HL-60/S4 treated with phorbol 12-myristate 13-acetate at 8.2 ng/mL for 4 days and 3 days (cell line): ENCODE results near the gene CROT.
"Not testable (repeated sequence)": the region's sequence is repeated elsewhere in the genome, so short reads cannot be mapped to it uniquely, and the experiment has no call there.

Experiments
- in situ Hi-C: fragments of 300-500 bp; cut with MboI; formaldehyde crosslinking; loops from 2 replicates; pipeline ENCODE4 v1.15.0; 2022; ENCODE audit warnings: low sequenced_read_pairs

Gene CROT, protein sequence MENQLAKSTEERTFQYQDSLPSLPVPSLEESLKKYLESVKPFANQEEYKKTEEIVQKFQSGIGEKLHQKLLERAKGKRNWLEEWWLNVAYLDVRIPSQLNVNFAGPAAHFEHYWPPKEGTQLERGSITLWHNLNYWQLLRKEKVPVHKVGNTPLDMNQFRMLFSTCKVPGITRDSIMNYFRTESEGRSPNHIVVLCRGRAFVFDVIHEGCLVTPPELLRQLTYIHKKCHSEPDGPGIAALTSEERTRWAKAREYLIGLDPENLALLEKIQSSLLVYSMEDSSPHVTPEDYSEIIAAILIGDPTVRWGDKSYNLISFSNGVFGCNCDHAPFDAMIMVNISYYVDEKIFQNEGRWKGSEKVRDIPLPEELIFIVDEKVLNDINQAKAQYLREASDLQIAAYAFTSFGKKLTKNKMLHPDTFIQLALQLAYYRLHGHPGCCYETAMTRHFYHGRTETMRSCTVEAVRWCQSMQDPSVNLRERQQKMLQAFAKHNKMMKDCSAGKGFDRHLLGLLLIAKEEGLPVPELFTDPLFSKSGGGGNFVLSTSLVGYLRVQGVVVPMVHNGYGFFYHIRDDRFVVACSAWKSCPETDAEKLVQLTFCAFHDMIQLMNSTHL

DNA sequence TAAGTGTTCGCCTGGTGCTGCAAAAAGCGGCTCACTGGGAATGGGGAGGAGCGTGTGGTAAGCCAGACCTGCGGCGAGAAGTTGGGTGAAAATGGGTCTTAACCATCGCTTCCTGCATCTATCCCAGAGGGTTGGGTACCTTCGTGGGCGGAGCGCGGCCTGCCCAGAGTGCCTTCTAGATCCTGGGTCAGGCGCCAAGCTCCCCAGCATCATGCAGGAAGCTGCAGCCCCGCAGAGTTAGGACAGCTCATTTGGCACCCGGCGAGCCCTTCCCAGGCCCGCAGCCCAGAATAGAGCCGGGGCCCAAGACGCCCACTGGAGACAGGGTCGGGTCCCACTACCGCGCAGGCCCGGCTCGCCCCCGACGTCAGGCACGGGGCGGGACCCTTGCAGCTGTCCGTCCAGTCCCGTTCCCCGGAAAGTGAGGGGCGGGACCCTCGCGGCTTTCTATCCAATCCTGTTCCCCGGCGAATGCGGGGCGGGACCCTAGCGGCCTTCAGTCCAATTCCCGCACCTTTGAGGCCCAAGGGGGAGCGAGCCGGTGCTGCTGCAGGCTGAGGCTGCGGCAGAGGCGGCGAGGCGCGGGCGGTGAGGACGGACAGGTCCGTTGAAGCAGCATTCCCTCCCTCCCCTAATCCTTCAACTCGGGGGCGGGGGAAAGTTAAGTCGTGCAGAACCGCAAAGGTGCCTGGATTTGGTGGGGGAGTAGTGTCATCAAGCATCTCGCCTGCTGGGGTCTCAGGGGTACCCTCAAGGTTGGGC lies at the start of gene CROT:
Gene CROT, plus strand, starts transcription at position 499 of the 762 bp plus-strand sequence. CDS start 3,405 bp downstream, outside the sequence.
- in situ Hi-C loops: no loop called here

DNA sequence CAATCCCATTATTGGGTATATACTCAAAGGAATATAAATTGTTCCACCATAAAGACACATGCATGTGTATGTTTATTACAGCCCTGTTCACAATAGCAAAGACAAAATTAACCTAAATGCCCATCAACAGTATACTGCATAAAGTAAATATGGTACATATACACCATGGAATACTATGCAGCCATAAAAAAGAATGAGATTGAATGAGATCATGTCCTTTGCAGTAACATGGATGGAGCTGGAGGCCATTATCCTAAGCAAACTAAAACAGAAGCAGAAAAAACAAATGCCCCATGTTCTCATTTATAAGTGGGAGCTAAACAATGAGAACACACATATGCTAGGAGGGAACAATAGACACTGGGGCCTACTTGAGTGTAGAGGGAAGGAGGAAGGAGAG lies 44.7 kb upstream of the CROT start:
- in situ Hi-C loops: no loop called here

DNA sequence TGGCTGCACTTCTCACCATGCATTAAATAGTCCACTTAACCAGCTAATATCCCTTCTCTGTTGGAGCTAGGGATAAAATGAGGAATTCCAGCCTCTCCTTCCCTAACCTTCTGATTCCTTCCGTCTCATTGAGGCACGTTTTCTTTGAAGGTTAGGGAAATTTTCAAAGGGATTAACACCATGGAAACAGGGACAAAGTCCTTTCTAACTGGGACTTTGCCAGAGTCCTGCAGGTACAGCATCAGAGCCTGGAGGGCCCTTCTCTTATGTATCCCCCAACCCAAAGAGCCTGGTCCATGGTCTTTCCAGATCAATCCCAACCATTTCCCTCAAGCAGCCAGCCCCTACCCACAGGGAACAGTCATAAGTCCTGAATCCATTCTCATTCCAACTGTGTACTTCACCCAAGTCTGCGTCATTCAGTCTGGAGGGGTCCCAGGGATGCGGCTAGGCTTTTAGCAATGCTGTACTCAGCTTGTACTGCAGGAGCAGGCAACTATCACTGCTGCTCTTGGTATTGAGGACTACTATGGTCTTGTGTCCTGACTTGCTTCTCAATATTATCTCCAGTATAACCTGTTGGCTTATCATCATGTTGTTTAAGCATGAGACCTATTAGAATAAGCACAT lies 34.6 kb upstream of the CROT start:
- in situ Hi-C loops: no loop called here

DNA sequence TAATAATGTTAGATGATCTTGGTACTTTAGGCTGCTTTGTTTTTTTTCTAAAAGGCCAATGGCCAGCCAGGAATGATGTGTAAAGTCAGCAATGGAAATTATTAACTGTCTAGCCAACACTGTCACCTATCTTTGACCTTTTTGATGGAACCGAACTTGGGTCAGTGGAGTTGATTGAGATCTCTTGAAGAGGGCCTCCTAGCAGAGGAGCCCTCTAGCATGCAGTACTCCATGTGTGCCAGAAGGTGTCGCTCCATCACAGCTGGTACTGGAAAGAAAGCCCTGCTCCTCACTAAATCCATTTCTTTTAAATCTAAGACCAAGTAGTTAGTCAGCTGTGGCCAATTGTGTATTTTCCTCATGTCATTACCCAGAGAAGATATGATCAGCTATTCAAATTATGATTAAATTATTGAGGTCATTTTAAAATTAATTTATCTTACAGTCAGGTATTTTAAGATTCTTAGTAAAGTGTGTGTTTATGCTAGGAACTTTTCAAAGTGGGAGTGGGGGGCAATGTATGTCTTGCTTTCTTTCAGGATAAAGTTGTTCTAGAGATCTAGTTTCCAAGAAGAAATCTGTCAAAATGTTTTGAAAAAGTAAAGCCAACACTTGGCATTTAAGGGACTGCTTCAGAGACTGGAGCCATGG lies 33.1 kb upstream of the CROT start:
- in situ Hi-C loops: no loop called here

DNA sequence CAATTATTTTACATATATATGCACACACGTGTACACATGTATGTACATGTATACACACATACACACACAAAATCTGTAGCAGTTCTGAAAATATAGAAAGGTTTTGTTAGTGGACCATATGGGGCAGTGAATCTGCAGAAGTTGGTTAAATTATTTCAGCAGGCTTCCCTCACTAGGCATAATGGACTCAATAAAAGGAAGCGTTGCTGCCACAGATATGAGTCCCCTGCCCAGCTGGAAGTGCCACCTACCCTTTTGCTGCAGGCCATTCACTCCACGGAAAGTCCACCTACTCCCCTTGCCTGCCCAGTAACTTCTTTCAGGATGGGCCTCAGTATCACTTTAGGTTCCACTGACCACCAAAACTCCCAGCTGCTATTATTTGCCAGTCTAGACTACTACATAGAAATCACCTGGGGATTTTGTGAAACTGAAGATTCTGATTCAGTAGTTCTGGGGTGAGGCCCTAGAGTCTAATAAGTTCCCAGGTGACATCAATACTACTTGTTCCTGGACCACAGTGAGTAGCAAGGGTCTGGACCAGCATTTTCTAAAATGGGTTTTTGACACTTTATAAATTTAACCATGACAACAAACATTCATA lies 29.3 kb upstream of the CROT start:
- in situ Hi-C loops: no loop called here

DNA sequence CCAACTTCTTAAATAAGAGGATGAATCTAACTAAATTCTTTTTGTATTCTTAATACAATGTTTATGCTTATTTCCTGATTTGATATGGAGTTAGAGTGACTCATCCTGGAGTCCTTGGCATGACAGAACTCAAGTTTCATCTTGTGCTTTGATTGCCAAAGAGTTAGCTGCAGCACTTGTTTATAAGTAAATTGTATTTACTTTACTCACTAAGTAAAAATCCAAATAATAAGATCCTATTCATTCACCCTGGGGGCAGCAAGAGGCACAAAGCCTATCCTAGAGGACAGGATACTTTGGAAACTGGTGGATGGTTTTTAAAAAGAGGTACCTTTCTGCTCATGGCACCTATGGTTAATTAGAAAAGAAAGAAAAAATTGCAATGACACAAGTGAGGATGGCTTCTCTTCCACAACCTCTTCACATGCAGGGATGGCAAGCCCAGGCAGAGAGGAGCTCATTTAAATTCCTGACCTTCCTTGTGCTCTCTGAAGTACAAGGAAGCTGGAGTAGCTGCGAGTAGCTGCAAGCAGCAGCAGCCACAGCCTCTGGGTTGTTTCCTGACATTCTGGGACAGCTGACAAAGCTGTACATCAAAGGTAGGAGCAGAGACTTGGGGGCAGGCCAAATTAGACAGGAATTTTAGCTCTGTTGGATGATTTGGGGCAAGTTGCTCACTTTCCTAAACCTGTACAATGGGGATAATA lies 28.5 kb upstream of the CROT start:
- in situ Hi-C loops: no loop called here

DNA sequence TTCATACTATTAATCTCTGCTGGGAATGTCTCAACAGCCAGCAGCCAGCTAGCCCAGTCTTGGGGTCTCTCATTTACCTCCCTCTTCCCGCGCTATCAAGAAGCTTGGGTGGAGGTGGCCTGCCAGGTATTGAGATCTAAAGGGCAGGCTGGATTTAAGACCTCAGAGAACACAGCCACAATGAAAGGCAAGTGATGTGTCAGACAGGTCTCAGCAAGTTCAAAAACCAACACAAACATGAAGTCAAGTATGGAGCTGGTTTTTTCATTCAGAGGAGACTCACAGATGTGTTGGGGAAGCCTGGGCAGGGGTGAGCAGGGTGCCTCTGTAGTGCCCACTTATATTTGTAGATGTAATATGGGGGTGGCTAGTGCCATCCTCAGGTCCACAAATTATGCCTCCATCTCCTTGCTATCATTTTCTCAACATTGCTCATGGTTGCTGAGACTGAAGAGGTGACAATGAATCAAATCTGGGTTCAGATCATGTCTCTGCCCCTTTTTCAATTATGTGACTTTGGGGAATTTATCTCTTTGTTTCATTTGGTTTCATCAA lies 27.7 kb upstream of the CROT start:
- in situ Hi-C loops: no loop called here

DNA sequence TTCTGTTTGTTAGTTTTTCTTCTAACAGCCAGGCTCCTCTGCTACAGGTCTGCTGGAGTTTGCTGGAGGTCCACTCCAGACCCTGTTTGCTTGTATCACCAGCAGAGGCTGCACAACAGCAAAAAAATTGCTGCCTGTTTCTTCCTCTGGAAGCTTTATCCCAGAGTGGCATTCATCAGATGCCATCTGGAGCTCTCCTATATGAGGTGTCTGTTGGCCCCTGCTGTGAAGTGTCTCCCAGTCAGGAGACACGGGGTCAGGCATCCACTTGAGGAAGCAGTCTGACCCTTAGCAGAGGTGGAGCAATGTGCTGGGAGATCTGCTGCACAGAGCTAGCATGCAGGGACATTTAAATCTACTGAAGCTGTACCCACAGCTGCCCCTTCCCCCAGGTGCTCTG lies 26.7 kb upstream of the CROT start:
- in situ Hi-C loops: no loop called here

DNA sequence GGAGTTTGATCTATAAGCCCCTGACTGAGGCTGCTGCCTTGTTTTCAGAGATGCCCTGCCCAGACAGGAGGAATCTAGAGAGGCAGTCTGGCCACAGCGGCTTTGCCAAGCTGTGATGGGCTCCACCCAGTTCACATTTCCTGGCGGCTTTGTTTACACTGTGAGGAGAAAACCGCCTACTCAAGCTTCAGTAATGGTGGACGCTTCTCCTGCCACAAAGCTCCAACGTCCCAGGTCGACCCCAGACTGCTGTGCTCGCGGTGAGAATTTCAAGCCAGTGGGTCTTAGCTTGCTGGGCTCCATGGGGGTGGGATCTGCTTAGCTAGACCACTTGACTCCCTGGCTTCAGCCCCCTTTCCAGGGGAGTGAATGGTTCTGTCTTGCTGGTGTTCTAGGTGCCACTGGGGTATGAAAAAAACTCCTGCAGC lies 26.3 kb upstream of the CROT start:
- in situ Hi-C loops: not testable (repeated sequence)

DNA sequence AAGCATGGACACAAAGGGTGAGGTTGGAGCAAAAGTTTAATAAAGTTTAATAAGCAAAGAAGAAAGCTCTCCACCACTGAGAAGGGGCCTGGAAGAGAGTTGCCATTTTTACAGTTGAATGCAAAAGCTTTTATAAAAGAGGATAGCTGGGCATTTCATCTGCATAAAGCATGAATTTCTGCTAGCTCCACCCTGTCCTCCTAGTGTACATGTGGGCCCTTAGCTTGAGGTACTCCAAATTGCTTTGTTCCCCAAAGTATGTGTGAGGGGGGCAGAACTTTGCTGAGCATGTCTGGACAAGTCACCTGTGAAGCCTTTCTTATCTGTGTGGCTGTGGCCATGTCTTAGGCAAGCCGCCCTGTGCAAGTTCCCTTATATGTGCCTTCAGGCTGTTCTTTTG lies 22.6 kb upstream of the CROT start:
- in situ Hi-C loops: no loop called here

DNA sequence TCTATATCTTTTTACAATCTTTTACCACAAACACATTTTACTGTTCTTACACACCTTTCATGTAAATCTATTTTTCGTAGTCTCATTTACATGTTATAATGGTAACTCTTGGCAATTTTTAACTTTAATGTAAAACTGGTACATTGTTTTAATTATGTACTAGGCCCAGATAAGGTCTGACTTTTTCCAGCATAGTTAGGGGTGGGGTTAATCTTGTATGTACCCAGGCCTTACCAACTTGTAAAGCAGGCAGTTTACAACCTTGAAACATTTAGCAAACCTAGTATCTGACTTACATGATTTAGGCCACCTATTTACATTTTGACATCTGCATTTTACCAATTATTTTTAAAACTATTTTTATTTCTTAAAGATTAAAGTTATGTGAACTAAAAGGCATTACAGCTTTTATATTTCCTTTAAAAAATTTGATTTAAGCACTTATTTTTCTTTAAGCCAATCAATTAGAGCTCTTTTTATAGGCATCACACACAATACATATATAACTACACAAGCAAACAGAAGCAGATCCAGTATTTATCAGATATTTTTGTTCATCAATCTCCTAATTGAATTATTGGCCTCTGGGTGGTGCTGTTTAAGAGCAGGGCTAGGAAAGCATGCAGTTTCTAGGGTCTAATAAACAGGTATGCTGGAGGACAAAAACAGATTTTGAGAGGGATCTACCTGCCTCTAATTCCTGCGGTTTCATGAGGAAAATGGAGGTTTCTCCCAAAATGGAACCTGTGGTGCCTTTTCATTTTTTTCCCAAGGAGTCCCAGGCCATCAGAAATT lies 19.7 kb upstream of the CROT start:
- in situ Hi-C loops: no loop called here

DNA sequence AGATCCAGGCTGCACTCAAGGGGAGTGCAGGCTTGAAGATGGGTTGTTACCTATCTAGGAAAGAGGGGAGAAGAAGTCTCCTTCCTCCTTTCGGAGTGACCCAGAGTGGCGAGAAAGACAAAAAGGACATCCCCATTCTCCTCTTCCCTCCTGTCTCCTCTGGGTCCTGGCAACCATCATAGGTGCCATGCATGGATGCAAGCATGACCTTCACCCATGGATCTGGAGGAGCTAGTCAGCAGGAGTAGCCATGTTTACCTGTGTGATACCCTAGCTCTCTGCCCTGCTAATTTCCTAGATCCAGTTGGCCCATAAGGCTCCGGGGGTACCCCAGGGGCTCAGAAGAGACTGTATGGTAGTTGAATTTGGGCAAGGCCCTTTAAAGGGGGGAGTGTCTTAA lies 17.2 kb upstream of the CROT start:
- in situ Hi-C loops: no loop called here

DNA sequence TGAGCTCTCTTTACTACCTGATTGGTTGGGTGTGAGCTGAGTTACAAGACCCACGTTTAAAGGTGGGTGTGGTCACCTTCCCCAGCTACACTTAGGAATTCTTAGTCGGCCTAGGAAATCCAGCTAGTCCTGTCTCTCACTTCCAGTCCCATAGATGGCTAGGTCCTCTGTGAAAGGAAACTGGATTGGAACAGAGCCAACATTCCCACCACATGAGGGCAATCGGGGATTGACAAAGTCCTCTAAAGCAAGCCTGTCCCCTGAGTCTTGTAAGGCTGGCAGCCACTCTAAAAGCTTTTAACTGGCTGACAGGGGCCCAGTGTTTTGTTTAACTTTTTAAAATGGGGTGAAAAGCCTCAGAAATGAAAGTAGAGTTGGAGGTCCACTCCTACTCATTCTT lies 15.1 kb upstream of the CROT start:
- in situ Hi-C loops: no loop called here

DNA sequence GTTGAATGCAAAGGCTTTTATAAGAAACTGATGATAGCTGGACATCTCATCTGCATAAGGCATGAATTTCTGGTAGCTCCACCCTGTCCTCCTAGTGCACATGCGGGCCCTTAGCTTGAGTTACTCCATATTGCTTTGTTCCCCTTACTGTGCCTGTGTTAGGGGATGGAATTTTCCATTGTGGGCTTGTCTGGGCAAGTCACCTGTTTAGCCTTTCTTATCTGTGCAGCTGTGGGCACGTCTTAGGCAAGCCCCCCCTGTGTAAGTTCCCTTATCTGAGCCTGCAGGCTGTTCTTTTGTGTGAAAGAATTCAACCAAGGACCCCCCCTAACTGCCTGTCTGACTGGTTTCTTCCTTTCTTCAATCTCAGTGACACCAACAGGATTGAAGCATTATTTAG lies 14.5 kb upstream of the CROT start:
- in situ Hi-C loops: no loop called here

DNA sequence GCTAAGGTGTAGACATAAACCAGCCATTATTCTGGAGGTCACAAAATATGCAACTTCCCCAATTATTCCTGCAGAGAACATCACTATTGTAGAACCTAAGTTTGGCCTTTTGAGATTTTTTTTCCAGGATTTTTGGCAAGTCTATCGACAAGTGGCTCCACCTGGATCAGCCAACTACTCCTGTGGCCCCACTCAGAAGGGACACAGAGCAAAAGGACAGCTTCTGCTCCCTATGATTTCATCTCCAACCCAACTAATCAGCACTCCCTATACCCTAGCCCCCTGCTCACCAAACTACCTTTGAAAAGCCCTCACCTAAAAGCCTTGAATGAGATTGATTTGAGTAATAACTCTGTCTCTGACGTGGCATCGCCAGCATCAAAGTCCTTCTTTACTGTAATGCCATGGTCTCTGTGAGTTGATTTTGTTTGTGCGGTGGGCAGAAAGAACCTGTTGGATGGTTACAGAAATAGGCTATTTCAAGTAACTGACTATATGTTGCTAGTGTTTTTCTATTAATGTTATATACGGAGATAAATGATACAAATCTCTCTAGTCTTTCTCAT lies 13.7 kb upstream of the CROT start:
- in situ Hi-C loops: no loop called here

DNA sequence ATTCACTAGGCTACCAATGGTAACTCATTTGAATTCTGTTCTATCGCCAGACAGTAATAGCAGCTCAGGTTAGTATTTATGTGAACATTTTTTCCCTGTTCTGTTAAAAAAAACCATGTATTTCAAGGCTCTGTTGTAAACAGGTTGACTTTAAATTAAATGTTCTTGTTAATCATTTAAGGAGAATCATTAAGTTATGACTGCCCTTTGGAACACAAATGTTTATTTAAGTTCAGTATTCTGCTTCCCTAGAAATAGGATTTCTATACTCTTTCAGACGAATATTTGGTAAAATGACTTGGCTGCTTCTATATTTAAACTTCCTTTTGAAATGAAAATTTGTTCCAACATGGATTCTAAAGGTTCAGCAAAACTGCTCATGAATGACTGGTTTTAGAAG lies 13.1 kb upstream of the CROT start:
- in situ Hi-C loops: no loop called here

DNA sequence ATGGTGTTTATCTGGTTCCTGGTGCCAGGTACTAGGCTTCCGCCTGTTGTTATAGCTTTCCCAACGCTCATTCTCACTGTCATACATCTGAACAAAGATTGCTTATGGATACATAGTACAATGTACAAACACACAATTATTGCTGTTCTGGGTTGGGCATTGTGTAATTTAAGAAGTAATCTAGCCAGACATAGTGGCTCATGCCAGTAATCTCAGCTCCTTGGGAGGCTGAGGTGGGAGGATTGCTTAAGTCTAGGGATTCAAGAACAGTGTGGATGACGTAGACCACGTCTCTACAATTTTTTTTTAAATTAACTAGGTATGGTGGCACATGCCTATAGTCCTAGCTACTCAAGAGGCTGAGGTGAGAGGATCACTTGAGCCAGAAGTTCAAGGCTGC lies 9.3 kb upstream of the CROT start:
- in situ Hi-C loops: no loop called here

DNA sequence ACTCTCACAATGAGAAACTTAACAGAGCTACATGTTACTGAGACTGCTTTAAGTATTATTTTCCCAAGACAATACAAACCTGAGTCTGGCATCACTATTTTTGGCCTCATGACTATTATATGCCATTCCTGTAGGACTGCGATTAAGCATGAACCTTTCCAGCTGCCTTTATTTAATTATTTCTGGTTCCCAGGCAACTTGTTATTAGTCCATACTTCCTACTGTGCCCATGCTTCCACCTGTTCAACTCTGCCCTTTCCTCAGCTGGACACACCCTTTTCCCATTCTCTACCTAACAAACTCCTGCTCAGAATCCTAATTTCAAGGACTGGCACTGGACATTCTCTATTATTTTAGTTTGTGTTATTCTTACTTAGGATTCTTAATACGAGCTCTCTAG lies 8.1 kb upstream of the CROT start:
- in situ Hi-C loops: no loop called here
